ENCODE results near the gene GRAP2.
"Not testable (repeated sequence)": the region's sequence is repeated elsewhere in the genome, so short reads cannot be mapped to it uniquely, and the experiment has no call there.

GRAP2 gene

GRCh38 chr22:39900306-39901227 is at the start of gene GRAP2:
Gene GRAP2 (plus strand): TSS chr22:39901084. CDS start chr22:39947107, 46,023 bp downstream.
- Histone ChIP-seq H3K27ac (no peak within 1 kb of the TSS), H3K4me3 (no peak within 1 kb of the TSS)
- TF ChIP-seq CTCF (IDR thresholded peaks at IDR 0.05): no peak
- no peak for DNase-seq (ENCODE audit: low spot score)

GRCh38 chr22:39851606-39852315 is 49.1 kb upstream of the GRAP2 start:
- Histone ChIP-seq H3K4me3 (no peak overlapping the region), H3K27ac (no peak overlapping the region)
- DNase-seq (ENCODE audit: low spot score): no peak
- TF ChIP-seq CTCF (IDR thresholded peaks at IDR 0.05): no peak

- no peak for DNase-seq (ENCODE audit: low spot score)
- TF ChIP-seq CTCF (IDR thresholded peaks at IDR 0.05): no peak
- H3K4me3 ChIP-seq: no peak overlapping the region
- no peak overlapping the region for H3K27ac ChIP-seq
These were observed 48.1 kb upstream of the GRAP2 start for GRCh38 chr22:39852799-39853198.

- Histone ChIP-seq H3K27ac (no peak overlapping the region), H3K4me3 (no peak overlapping the region)
- DNase-seq (ENCODE audit: low spot score): no peak
- no peak for TF ChIP-seq CTCF (IDR thresholded peaks at IDR 0.05)
These were observed 44.3 kb upstream of the GRAP2 start for GRCh38 chr22:39856588-39856987.

- no peak for DNase-seq (ENCODE audit: low spot score)
- no peak overlapping the region for H3K27ac ChIP-seq
- H3K4me3 ChIP-seq: no peak overlapping the region
- no peak for TF ChIP-seq CTCF (IDR thresholded peaks at IDR 0.05)
These were observed 40.8 kb upstream of the GRAP2 start for GRCh38 chr22:39859903-39860588.

GRCh38 chr22:39868741-39869140 is 32.1 kb upstream of the GRAP2 start:
- Histone ChIP-seq H3K4me3 (no peak overlapping the region), H3K27ac (no peak overlapping the region)
- TF ChIP-seq CTCF (IDR thresholded peaks at IDR 0.05): no peak
- no peak for DNase-seq (ENCODE audit: low spot score)

GRCh38 chr22:39869797-39870196 is 31.1 kb upstream of the GRAP2 start:
- not testable (repeated sequence) for H3K4me3 ChIP-seq; DNase-seq (ENCODE audit: low spot score); H3K27ac ChIP-seq
